ENCODE results near the gene CYP11A1. TPM values are rescaled to one million over a fixed set of nuclear protein-coding genes. Genes with fewer than 3 reads are reported as not detected.

CYP11A1 gene
- total and polyA plus RNA-seq, 8 donors: 2.5 to 10.2 (median 4.2) TPM; not detected in 4

- TF ChIP-seq POLR2A (IDR thresholded peaks at IDR 0.05) (no peak), EP300 (IDR thresholded peaks at IDR 0.05) (no peak), CTCF (IDR thresholded peaks at IDR 0.05) (no peak), POLR2AphosphoS5 (IDR thresholded peaks at IDR 0.05) (no peak)
- Histone ChIP-seq H3K36me3 (peaks cover 0 to 24% (median 12%) of the 10 kb centered on the region in 4 donors), H3K9me3 (no peaks in the 10 kb centered on the region), H3K27me3 (peaks cover 0 to 31% (median 0%) of the 10 kb centered on the region in 3 donors), H3K4me3 (no peak overlapping the region), H3K4me1 (peaks cover 4 to 21% (median 7%) of the 10 kb centered on the region in 4 donors), H3K27ac (no peak overlapping the region)
- DNase-seq: no peak
- intact Hi-C loops (cut with DNase I; ENCODE audit: low total_unique reads): no loop called here
- 39 to 53% (median 47%) methylated on average over 11 to 12 of the region's 12 CpGs for WGBS, 5 donors
Measured at GRCh38 chr15:74406992-74407705, 39.7 kb upstream of the CYP11A1 start.

GRCh38 chr15:74406517-74406916, 39.1 kb upstream of the CYP11A1 start:
- Histone ChIP-seq H3K4me1 (peaks cover 4 to 26% (median 7%) of the 10 kb centered on the region in 4 donors), H3K27ac (no peak overlapping the region), H3K36me3 (peaks cover 0 to 18% (median 11%) of the 10 kb centered on the region in 4 donors), H3K4me3 (no peak overlapping the region), H3K9me3 (no peaks in the 10 kb centered on the region), H3K27me3 (peaks cover 0 to 38% (median 0%) of the 10 kb centered on the region in 3 donors)
- no peak for DNase-seq
- intact Hi-C loops (cut with DNase I; ENCODE audit: low total_unique reads): no loop called here
- no peak for TF ChIP-seq POLR2A (IDR thresholded peaks at IDR 0.05)
- no peak for TF ChIP-seq EP300 (IDR thresholded peaks at IDR 0.05)
- no peak for TF ChIP-seq CTCF (IDR thresholded peaks at IDR 0.05)
- no peak for TF ChIP-seq POLR2AphosphoS5 (IDR thresholded peaks at IDR 0.05)
- 82 to 93% (median 89%) methylated on average over 4 of the region's 4 CpGs for WGBS, 5 donors

- Histone ChIP-seq H3K4me3 (no peak overlapping the region), H3K27me3 (peaks cover 0 to 44% (median 0%) of the 10 kb centered on the region in 3 donors), H3K9me3 (no peaks in the 10 kb centered on the region), H3K27ac (no peak overlapping the region), H3K4me1 (peaks cover 4 to 32% (median 10%) of the 10 kb centered on the region in 4 donors), H3K36me3 (peaks cover 0 to 11% (median 4%) of the 10 kb centered on the region in 4 donors)
- intact Hi-C loops (cut with DNase I; ENCODE audit: low total_unique reads): no loop called here
- 85 to 94% (median 88%) methylated on average over 7 of the region's 7 CpGs for WGBS, 5 donors
- DNase-seq: no peak
- no peak for TF ChIP-seq POLR2AphosphoS5 (IDR thresholded peaks at IDR 0.05)
- no peak for TF ChIP-seq CTCF (IDR thresholded peaks at IDR 0.05)
- no peak for TF ChIP-seq EP300 (IDR thresholded peaks at IDR 0.05)
- TF ChIP-seq POLR2A (IDR thresholded peaks at IDR 0.05): no peak
Measured at GRCh38 chr15:74405823-74406222, 38.4 kb upstream of the CYP11A1 start.

GRCh38 chr15:74403991-74404563, 36.6 kb upstream of the CYP11A1 start:
- no peaks in the 10 kb centered on the region for H3K9me3 ChIP-seq
- H3K4me3 ChIP-seq: no peak overlapping the region
- peaks cover 0 to 54% (median 0%) of the 10 kb centered on the region in 3 donors for H3K27me3 ChIP-seq
- peaks cover 4 to 44% (median 10%) of the 10 kb centered on the region in 4 donors for H3K4me1 ChIP-seq
- H3K27ac ChIP-seq: no peak overlapping the region
- intact Hi-C loops (cut with DNase I; ENCODE audit: low total_unique reads): no loop called here
- peak in 1 of 2 donors; percentile 80 for DNase-seq
- WGBS, 5 donors: 52 to 78% (median 64%) methylated on average over 15 to 16 of the region's 16 CpGs
- H3K36me3 ChIP-seq: no peaks in the 10 kb centered on the region
- TF ChIP-seq POLR2A (IDR thresholded peaks at IDR 0.05): no peak
- TF ChIP-seq CTCF (IDR thresholded peaks at IDR 0.05): no peak
- TF ChIP-seq EP300 (IDR thresholded peaks at IDR 0.05): no peak
- no peak for TF ChIP-seq POLR2AphosphoS5 (IDR thresholded peaks at IDR 0.05)

Data from stomach (tissue), 9 donors.